OCI-LY7 (cell line): ENCODE data around the gene ARMC9.

Source experiments
- CTCF ChIP-seq: fragments of 200-600 bp; sonication (generic); conservative IDR thresholded peaks from 2 replicates; pipeline ENCODE4 v1.5.1; 2014; ENCODE audit warnings: mild to moderate bottlenecking, antibody characterized with exemption, low read length, moderate library complexity, mixed read lengths
- EZH2phosphoT487 ChIP-seq: fragments of 200-600 bp; sonication (generic); IDR thresholded peaks from 2 replicates; pipeline ENCODE4 v1.6.1; 2018; ENCODE audit warnings: low read depth, borderline replicate concordance, mild to moderate bottlenecking, mixed run types, antibody characterized with exemption, low read length, moderate library complexity, mixed read lengths

- no peak for TF ChIP-seq CTCF
- no peak for TF ChIP-seq EZH2phosphoT487
Measured at GRCh38 chr2:231197706-231198290, 633 bp upstream of the ARMC9 start.
